HuH-7.5 (cell line): ENCODE results near the gene METRNL.

Source experiments
- DNase-seq: peaks from one replicate; pipeline ENCODE4 v3.0.0; 2011; ENCODE audit warnings: low spot score

The METRNL gene

DNA sequence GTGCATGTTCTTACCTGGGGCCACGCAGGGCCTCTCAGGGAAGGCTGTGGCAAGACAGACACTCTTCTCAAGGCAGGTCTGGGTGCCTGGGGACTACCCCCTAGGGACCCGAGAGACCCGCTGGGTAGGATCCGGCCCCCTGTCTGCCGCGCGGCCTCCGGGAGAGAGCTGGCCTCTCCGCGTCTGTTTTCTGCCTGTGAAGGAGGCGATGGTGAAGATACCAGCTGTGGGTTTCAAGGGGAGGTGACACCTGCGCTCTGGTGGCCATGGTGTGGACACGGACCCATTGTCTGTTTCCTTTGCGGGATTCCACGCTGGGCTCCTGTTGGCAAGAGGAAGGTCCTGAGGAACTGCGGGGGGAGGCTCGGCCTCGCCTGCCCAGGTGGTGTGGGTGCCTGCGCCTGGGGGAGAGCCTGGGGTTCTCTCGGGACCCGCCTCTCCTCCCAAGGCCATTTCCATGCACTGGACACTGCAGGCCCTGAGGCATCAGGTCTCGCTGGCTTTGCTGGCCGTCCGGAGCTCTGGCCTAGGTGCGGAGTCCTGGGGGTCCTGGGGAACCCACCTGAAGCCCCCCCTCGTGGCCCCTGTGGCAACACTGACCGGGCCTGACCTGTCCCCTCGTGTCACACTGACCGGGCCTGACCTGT is 12.2 kb upstream of the METRNL start:
- no peak for DNase-seq

DNA sequence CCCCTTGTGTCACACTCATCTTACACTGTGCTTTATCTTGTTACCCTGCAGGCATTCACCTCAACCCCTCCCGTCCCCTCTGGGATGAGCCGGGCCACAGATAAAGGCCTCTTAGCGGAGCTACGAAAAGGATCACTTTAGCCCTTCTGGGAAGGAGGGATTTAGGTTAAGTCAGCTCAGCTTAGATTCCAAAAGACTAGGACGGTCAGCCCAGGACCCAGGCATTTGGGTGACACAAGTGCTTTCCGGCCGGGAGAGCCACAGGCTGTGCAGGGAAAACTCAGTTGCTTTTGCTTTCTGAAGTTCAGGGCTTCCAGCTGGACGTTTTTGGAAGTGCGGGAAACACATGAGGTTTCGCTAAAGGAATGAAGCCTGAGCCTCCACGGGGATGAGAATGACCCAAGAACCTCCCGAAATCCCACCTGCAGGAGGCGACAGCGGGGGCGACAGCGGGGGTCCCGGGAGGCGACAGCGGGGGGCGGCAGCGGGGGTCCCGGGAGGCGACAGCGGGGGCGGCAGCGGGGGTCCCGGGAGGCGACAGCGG is 11.6 kb upstream of the METRNL start:
- DNase-seq, result no peak

DNA sequence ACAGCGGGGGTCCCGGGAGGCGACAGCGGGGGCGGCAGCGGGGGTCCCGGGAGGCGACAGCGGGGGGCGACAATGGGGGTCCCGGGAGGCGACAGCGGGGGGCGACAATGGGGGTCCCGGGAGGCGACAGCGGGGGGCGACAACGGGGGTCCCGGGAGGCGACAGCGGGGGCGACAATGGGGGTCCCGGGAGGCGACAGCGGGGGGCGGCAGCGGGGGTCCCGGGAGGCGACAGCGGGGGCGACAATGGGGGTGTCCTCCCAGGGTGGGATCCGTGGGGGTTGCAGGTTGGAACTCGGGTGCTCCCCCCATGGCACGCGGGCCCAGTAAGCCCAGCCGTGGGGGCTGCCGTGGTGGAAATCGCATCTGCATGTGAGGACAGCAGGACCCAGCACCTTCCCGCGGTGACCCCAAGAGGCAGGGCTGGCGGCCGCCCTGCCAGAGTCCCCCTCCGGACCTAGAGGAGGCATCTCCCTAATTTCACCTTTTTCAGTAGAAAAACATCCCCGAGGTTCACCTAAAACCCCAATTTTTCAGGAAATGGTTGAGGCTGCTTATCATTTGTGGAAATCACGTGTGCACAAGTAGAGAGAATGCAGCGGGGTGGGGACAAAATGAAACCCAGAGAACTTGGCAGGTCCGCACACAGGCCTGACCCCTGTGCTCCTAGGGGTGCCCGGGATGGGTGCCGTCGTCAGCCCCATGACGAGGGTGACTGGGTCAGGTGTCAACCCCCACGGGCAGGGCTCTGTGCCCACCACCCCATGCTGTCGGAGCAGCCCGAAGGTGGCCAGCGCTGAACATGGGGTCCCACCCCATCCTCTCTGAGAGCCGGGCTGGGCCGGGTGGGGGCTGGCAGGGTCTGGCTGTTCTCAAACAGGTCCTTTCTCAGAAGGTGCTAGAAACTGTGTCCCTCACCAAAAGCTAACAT is 10.5 kb upstream of the METRNL start:
- DNase-seq, result no peak

DNA sequence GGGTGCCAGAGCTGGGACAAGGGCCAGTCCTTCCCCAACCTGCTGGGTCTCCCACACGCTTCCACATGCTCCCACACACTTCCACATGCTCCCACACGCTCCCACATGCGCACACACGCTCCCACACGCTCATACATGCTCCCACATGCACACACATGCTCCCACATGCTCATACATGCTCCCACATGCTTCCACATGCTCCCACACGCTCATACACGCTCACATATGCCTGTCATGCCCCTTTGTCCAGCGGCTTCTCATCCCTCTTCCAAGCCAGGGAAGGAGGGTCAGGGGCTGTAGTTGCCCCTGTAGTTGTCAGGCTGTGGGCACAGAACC is 9.9 kb upstream of the METRNL start:
- no peak for DNase-seq

DNA sequence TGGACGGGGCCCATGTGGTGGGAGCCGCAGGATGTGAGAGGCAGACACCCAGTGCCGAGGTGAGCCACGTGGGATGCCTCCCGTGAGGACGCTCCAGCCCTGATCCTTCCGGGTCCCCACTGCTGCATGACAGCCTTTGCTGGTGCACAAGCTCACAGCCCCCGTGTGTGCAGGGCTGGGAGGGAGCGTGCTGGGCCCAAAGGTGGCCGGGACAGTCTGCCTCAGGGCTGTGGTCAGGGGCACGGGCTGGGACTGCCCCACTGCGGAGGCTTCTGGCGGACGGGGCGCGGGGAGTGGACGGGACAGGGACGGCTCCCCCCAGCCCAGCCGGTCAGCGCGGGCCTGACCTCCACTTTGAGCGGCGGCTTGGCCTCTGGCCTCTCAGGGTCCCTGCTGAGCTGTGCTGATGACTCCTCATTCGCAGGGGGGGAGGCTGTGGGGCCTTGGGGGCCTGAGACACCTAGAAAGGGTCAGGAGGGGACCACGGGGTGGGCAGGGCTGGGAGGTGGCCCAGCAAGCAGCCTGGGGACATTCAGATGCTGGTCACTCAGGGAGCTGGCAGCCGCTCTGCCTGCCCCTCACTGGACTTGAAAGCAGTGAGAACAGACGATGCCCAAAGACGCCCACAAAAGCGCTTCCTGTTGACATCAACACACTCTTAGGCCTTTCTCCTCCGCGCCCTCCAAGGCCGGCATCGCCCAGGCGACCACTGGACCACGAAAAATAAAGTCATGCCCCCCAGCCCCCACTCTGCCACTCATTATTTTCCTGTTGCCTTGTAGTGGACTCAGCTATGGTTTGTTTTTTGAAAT is 9.3 kb upstream of the METRNL start:
- no peak for DNase-seq

DNA sequence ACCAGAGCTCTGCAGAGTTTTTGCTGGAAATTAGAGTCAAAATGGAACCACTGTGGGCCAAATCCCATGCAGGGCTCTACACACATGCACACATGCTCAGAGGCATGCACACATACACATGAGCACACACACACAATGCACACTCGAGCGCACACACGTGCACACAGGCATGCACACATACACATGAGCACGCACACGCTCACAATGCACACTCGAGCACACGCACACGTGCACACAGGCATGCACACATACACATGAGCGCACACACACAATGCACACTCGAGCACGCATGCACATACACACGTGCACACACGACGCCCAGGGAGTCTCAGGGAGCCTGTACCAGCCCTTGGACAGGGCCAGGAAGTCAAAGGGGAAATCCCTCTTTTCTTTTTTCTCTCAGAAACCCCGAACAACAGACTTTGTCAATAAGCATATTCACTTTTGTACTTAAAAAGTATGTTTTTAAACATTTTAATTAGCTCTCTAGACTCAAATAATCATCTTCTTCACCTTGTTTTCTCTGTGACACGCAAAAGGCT is 8.5 kb upstream of the METRNL start:
- DNase-seq, result no peak

DNA sequence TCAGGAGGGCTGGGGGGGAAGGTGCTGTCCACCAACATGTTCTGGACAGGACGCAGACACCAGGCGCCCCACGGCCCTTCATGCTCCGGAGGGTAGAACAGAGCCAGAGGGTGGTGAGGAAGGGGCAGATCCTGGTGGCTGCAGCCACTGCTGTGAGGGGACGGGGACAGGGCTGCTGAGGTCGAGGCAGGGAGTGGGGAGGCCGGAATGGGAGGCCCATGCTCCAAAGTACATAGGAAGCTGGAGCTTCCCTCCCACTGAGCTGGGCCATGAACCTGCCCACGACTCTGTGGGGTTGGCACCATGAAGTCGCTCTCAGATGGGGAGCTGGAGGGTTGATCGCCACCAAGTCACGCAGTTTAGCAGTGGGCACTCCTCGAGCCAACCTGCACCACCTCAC is 8.0 kb upstream of the METRNL start:
- DNase-seq, result no peak

DNA sequence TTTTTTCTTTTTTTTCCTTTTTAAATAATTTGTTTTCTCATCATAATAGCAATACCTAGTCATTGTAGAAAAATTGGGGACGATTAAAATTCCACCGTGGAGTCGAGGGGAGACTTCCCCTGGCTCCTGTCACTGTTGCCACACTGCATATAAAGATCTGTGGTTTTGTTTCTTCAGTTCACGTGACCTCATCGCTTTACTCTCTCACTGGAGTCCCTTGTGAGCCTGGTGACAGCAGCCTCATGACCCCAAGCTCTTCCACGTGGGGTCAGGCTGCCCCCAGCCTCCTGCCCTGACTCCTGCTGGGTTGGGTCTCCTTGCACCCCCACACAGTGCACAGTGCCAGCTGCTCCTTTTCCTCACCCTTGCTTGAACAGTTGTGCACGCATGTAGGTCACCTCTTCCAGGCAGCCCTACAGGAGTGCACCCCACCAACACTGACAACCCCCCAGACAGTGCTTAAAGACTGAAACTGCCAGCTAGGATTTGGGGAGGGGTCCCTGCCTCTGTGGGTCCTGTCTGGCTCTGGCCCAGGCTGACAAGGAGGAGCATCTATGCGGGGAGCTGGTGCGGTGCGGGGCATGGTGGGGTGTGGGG is 7.3 kb upstream of the METRNL start:
- no peak for DNase-seq

DNA sequence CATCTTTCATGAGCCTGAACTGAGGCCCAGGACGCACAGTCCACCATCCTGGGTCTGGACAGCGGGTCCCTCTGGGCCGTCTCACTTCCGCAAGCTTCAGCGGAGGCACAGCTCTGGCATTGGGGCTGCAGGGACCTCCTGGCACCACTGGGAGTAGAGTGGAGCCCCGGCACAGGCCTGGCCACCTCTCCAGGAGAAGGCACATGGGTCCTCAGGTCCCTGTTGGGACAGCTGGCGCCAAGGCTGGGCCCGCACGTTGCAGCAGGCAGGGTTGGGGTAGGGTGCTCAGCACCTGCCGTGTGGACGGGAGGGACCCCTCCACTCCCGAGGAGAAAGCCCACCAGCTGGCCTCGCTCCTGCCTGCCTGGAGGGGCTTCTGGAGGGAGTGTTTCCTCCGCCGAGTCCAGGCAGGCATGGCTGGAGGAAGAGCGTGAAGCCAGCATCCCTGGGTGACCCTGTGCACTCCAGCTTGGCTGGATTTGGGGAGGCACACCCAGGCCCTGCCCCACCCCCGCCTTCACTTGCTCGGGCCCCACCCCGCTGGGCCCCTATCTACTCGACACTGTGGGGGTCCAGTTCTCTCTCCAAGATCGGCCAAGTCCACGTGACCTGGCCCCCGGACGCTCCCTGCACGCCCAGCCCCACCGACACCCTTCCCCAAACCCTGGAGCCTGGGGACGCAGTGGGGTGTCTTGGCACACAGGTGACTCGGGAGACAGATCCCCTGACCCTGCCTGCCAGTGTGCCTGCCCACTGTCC is 6.6 kb upstream of the METRNL start:
- no peak for DNase-seq

DNA sequence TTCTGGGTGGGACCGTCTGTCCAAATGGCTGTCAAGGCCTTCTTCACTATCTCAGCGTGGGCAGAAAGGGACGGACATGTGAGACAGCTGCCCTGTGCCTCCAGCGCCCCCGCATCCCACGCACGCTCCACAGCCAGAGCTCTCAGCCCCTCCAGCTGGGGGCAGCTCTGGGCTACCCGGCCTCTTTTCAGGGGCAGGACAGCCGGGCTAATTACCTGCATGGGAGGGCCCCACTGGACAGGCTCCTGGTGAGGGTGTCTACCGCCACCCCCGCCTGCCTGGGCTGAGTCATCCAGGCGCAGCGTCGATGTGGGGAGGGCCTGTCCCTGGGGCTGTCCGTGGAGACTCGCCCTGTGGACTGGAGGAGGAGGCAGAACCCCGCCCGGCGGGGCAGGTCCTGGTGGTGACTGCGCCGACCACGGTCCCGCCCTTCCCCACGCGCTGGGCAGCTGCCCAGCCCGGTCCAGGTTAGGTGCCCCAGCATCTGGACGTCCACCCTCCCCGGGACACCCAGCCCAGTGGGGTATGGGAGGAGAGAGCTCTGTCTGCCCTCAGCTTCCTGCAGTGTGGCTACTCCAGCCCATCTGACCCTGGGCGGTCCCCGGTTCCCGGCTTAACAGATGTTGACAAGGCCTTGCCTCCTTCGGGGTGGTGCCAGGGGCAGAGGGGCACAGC is 5.9 kb upstream of the METRNL start:
- DNase-seq, result no peak

DNA sequence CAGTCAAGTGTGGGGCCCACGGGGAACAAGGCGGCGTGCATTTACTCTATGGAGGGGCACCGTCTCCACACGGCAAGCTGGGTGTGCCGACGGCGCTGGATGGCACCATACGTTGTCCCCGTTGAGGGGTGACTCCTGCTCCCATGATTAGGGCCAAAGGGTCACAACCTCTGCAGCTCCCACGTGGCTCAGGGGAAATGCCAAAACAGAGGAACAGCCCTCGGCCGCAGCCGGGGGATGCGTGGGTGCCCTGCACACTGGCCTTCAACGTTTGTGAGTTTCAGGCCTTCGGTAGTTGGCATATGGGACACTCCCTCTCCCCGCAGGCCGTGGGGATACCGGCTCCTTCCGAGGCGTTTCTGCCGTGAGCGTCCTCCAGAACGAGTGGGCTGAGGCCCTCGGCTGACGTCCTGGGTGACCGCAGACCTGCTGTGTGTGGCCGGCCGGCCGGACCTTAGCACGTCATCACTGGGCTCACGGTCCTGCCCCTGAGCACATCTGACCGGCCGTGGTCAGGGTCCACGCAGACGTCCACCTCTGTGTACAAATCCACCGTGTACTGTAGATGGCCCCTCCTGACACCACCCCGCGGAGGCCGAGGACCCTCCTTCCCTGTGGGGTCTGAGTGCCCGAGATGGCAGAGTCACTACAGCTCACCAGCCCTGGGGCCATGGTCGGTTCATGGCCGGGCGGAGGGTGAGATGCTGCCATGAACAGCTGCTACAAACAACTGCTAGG is 4.8 kb upstream of the METRNL start:
- DNase-seq, result no peak

DNA sequence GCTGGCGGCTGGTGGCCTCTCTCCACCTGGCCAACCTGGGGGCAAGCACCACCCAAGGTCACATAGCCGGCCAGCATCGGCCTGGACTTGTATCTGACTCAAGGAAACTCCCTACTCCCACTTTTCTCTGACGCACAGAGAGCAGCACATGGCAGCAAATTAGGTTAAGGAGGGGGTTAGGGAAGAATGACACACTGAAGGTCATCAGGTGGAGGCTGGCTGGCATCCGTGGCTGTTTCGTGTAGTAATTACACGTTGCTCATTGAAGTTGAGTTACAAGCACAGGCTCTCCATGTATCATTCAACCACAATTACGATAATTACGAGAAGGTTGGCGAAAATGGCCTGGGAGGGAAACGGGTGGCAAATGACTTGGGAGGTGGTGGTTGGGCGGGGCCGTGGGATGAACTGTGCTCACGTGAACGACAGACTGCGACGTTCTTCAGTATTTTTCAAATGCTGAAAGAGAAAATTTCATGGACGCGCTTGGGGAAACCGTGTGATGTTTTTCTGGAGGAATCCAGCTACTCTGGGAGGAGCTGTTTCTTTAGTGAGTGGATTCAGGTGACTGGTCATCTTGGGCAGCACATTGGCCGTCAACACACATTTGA is 4.0 kb upstream of the METRNL start:
- DNase-seq, result no peak

DNA sequence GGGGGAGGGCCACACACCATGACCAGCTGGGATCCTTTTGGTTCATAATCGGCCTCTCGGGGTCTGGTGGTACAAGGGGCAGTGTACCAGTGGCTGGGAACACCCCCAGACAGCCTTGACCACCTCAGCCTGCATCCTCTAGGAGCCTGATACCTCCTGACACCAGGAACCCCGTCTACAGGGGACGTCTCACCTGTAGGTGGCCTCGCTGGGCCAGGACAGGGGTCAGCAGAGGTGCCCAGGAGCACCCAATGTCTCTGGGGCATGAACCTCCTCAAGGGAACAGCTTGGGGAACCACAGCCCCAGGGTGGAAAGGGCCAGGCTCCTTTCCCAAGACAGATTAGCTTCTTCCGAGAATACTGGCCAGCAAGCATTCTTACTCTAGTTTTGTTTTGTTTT is 2.5 kb upstream of the METRNL start:
- peak; percentile 73 for DNase-seq

DNA sequence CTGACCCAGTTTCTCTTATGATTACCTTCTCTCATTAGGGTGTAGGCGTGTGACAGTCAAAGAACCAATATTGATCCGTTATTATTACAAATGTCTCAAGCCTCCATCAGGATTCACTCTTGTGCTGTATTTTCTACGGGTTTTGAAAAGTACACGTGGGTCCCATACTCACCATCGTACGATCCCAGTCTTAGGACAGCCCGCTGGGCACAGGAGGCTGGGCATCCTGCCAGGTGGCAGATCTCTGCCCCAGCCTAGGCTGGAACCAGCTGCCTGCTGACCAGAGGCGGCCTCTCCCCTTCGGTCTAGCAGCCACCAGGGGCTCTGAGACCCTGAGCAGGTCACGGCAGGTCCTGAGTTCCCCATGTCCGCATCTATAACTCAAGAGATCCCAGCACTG is 2.0 kb upstream of the METRNL start:
- DNase-seq, result no peak

DNA sequence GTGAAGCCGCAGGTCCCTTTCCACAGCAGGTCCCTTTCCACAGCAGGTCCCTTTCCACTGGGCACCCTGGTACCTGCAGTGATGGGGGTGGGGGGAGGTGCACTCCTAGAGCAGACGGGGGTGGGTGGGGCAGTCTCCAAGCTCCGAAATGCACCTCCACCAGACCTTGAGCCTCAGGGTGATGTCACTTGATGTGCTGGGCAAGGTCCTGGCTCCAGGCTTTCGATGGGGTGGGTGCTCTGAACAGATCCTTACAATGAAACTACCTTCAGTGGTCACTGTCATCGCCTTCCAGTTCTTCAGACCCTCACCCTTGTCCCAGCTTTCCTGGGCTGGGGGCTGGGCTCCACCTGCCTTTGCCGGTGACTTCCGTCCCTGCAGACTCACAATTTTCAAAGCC is 1.5 kb upstream of the METRNL start:
- DNase-seq, result no peak

DNA sequence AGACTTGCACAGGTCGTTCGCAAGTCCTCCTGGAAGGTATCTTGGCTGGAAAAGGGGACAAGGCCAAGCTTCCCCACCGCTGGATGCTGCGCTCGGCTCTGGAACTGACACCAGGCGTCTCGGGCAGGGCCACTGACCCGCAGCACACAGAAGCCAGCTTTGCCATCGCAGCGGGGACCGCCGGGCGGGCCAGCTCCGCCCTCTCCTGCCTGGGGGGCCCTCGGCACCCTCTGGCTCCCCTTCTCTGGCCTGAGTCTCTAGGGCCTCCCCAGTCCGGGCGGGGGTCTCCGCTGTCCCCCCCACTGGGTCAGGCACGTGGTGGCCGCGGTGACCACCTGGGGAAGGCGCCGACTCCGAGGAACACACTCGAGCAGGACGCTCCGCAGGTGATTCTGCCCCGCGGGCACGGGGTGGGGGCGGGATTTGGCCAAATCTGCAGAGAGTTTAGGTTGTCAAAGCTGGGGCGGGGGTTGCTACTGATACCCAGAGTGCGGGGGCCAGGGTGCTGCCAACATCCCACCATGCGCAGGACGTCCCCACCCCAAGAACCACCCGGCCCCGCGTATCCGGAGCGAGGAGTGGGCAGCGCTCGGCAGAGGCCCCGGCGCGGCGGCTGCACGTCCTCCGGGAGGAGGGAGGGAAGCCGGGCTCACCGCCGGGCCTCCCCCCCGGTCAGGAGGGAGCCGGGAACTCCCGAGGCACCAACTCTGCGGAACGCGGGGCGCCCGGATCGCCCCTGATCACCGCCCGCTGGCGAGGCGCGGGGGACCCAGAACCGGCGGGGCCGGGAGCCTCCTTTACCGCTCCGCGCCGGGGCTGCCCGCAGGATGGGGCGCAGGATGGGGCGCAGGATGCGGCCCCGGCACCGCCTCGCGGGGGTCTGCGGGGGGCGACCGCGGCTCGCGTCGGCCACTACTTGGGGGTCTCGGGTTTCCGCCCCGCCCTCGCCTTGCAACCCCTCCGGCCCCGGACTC is 744 bp upstream of the METRNL start:
- no peak for DNase-seq

DNA sequence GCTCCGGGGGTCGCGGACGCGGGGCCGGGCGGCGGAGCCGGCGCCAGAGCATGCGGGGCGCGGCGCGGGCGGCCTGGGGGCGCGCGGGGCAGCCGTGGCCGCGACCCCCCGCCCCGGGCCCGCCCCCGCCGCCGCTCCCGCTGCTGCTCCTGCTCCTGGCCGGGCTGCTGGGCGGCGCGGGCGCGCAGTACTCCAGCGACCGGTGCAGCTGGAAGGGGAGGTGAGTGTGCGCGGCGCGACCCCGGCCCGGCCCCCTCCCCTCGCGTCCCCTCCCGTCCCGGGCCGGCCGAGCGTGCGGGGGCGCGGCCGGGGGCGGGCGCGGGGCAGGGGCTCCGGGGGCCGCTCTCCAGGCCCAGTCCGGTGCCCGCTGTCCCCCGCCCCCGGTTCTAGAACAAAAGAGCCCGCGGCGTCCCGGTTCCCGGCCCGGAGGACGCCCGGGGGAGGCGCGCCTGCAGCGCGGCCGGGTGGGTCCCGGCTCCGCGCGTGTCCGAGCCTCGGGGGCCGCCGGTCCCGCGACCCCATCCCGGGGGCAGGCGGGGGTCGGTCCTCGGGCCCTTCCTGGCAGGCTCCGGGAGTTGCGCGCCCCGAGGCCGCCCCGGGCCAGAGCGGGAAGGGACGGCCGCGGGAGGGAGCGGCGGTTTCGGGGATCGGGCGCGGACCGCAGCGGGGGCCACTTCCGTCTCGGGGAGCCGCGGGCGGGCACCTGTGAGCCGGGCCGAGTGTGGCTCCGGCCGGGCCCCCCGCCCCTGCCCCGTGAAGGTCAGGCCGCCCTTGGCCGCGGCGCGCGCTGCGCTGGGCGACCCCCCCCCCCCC is 563 bp downstream of the METRNL start:
- no peak for DNase-seq

DNA sequence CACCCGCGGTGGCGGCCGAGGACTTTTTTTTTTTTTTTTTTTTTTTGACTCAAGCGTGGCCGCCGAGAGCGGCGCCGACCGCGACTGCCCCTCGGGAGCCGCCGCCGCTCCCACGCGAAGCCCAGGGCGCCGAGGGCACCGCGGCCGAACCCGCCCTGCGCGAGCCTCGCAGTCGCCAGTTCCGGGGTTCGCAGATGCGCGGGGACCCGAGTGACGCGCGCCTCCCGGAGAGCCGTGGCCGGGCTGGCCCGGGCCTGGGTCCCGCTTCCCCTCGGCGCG is 1.1 kb downstream of the METRNL start:
- DNase-seq, result no peak
